ENCODE results near the gene EFNB3.

EFNB3 gene

GRCh38 chr17:7704601-7705268, at the start of gene EFNB3:
TSS of gene EFNB3 (plus strand) at chr17:7705202. CDS start at chr17:7705599, 397 bp downstream.
- DNase-seq (ENCODE audit: low spot score): no peak

GRCh38 chr17:7655541-7655840, 49.5 kb upstream of the EFNB3 start:
- DNase-seq (ENCODE audit: low spot score): no peak

GRCh38 chr17:7656958-7657609, 47.9 kb upstream of the EFNB3 start:
- DNase-seq (ENCODE audit: low spot score): no peak

GRCh38 chr17:7667656-7668406, 37.2 kb upstream of the EFNB3 start:
- no peak for DNase-seq (ENCODE audit: low spot score)

GRCh38 chr17:7668482-7668881, 36.5 kb upstream of the EFNB3 start:
- no peak for DNase-seq (ENCODE audit: low spot score)

- DNase-seq (ENCODE audit: low spot score): peak; percentile 78
These were observed 31.8 kb upstream of the EFNB3 start for GRCh38 chr17:7673239-7673638.

GRCh38 chr17:7674934-7675333, 30.1 kb upstream of the EFNB3 start:
- DNase-seq (ENCODE audit: low spot score): no peak

- no peak for DNase-seq (ENCODE audit: low spot score)
These were observed 28.5 kb upstream of the EFNB3 start for GRCh38 chr17:7676533-7676932.

- no peak for DNase-seq (ENCODE audit: low spot score)
These were observed 27.5 kb upstream of the EFNB3 start for GRCh38 chr17:7677388-7678067.

GRCh38 chr17:7684851-7685532, 20.0 kb upstream of the EFNB3 start:
- peak; percentile 37 for DNase-seq (ENCODE audit: low spot score)

GRCh38 chr17:7685533-7686221, 19.3 kb upstream of the EFNB3 start:
- no peak for DNase-seq (ENCODE audit: low spot score)

GRCh38 chr17:7686222-7687071, 18.6 kb upstream of the EFNB3 start:
- DNase-seq (ENCODE audit: low spot score): peak; percentile 95

- DNase-seq (ENCODE audit: low spot score): peak; percentile 96
These were observed 17.7 kb upstream of the EFNB3 start, which contains the start of gene TP53 for GRCh38 chr17:7687072-7687907. TSS of gene TP53 (minus strand) at chr17:7687490. CDS start at chr17:7676594, 10,896 bp downstream.

- DNase-seq (ENCODE audit: low spot score): peak; percentile 97
These were observed 16.8 kb upstream of the EFNB3 start, which contains the start of gene WRAP53 for GRCh38 chr17:7687908-7688807. TSS of gene WRAP53 (plus strand) at chr17:7688477. CDS start at chr17:7688649, 172 bp downstream.

- no peak for DNase-seq (ENCODE audit: low spot score)
These were observed 16.1 kb upstream of the EFNB3 start for GRCh38 chr17:7688808-7689316.

- DNase-seq (ENCODE audit: low spot score): no peak
These were observed 9.4 kb upstream of the EFNB3 start for GRCh38 chr17:7695586-7695985.

- no peak for DNase-seq (ENCODE audit: low spot score)
These were observed 7.0 kb upstream of the EFNB3 start for GRCh38 chr17:7697828-7698588.

Measured in hematopoietic multipotent progenitor cell treated with erythropoietin and hydrocortisone succinate and interleukin-3 and kit ligand, for 17 days (in vitro differentiated cells).